ENCODE results near the gene CNPY1.

GRCh38 chr7:155571581-155572345 lies 25.4 kb upstream of the CNPY1 start:
- TF ChIP-seq POLR2AphosphoS5 (IDR thresholded peaks at IDR 0.05) (no peak), POLR2A (IDR thresholded peaks at IDR 0.05; ENCODE audit: low read depth) (no peak), EP300 (IDR thresholded peaks at IDR 0.05) (no peak)
- TF ChIP-seq, protein P1, sequence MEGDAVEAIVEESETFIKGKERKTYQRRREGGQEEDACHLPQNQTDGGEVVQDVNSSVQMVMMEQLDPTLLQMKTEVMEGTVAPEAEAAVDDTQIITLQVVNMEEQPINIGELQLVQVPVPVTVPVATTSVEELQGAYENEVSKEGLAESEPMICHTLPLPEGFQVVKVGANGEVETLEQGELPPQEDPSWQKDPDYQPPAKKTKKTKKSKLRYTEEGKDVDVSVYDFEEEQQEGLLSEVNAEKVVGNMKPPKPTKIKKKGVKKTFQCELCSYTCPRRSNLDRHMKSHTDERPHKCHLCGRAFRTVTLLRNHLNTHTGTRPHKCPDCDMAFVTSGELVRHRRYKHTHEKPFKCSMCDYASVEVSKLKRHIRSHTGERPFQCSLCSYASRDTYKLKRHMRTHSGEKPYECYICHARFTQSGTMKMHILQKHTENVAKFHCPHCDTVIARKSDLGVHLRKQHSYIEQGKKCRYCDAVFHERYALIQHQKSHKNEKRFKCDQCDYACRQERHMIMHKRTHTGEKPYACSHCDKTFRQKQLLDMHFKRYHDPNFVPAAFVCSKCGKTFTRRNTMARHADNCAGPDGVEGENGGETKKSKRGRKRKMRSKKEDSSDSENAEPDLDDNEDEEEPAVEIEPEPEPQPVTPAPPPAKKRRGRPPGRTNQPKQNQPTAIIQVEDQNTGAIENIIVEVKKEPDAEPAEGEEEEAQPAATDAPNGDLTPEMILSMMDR (IDR thresholded peaks at IDR 0.05) = no peak
